ENCODE results near the gene GOLGA6D. TPM values are rescaled to one million over a fixed set of nuclear protein-coding genes. Genes with fewer than 3 reads are reported as not detected.

The GOLGA6D gene
- 0.12 TPM in 1 of 2 replicates, not detected in the other for total RNA-seq

DNA sequence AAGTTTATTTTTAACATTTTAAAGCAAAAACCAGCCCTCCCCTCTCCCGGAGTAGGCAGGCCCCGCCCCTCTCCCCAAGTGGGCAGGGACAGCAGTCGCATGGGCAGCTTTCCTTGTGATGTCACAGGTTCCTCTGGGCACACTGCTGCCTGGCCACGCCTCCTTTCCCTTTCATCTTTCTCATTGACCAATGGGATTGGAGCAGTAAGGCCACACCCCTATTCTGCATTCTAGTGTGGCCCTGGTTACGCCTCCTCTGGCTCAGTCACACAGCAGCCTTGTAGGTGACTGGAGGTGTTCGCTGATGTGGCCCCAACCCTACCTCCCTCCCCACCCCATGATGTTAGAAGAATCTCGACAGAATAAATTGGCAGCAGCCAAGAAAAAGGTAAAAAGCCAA lies at the start of gene GOLGA6D:
GOLGA6D (plus strand) TSS at position 264 of the 400 bp plus-strand sequence; CDS start at position 305, 41 bp downstream.

DNA sequence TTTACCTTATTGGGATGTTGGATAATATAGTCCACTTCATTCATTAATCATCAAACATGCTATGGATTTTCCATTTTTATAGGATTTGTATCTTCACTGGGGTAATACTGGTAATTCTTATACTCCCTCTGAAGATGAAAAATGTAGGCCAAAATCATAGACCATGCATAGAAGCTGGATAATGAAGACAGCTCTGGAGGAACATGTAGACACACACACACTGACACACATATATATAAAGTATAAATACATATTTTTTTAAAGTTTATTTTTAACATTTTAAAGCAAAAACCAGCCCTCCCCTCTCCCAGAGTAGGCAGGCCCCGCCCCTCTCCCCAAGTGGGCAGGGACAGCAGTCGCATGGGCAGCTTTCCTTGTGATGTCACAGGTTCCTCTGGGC lies 24.6 kb upstream of the GOLGA6D start, which contains the start of gene GOLGA6C:
GOLGA6C (plus strand) TSS at position 301 of the 400 bp plus-strand sequence. CDS start 265 bp downstream, outside the sequence.

DNA sequence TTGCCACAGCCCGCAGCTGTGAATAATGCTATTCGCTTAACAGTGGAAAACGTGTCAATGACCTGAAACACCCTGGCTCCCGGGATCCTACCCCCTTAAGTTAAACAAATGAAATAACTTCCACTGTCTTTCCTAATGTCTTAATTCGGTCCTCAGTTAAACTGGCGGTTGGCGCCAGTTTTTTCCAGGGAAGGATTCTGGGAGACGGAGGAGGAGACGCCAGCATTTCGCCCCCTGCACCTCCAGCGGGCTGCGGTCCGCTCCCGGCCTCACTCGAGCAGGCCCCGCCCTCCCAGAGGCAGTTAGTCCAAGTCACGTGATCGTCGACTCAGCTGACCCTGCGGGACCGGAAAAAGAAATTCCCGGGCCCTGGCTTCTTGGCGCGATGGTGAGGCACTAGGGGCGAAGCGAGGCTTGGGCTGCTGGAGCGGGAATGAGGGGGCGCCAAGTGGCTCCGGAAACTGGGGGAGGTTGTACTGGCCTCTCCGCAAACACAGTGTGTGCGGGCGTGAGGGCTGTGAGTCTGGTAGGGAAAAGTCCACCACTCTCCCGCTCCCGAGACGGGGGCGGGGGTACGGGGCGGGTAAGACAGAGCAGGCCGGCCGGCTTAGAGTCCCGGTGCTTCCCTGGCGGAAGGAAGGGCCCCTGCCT lies 53.2 kb downstream of the GOLGA6D start, which contains the start of gene COMMD4:
COMMD4 (plus strand) TSS at position 359 of the 651 bp plus-strand sequence; CDS start at position 386, 27 bp downstream.

Other genes starting within 250 kb of the GOLGA6D start
- gene C15orf39, start 81.0 kb upstream of the GOLGA6D start, total RNA-seq: 2.1 and 4.0 TPM in 2 replicates
- gene GOLGA6C, start 24.5 kb upstream of the GOLGA6D start, total RNA-seq: under 0.01 TPM in 1 of 2 replicates, not detected in the other
- gene COMMD4, start 53.2 kb downstream of the GOLGA6D start, total RNA-seq: 69.5 and 111 TPM in 2 replicates
- 2.7 and 6.1 TPM in 2 replicates for gene NEIL1, start 64.2 kb downstream of the GOLGA6D start, total RNA-seq
- gene MAN2C1, start 85.8 kb downstream of the GOLGA6D start, total RNA-seq: 156 and 180 TPM in 2 replicates
- gene SIN3A, start 168.9 kb downstream of the GOLGA6D start, total RNA-seq: 29.9 and 34.6 TPM in 2 replicates